Measurements from ENCODE around the gene DISC1. TPM values are rescaled to one million over a fixed set of nuclear protein-coding genes. Genes with fewer than 3 reads are reported as not detected.

Gene DISC1
- polyA plus RNA-seq, 1 of the 3 experiments (the other 2 are of a cell fraction) = 1.7 TPM

DNA sequence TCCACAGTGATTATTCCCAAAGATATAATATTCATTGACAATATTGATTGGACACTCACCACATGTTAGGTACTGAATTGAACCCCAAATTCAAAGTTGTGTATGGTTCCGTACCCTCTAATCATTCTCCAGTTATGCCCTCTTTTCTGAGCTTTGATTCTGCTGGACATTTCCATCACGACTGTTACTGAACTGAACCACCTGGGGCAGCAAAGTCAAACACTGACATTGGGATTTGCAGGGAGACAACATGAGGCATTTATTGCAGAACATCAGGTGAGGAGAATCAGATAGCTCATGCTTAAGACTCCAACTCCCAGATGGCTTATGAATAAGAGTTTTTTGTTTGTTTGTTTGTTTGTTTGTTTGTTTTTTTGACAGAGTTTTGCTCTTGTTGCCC is 420.9 kb downstream of the DISC1 start:
- Histone ChIP-seq H3K36me3 (replicated peaks in 1 of 2; ENCODE audit: control insufficient read depth in 1 of 2, insufficient read depth in 2 of 2, low read length in 1 of 2) (no peaks in the 10 kb centered on the region), H3K9me2 (no peaks in the 10 kb centered on the region), H3K9me3 (no peaks in the 10 kb centered on the region), H3K9ac (no peak overlapping the region), H3K4me2 (no peak overlapping the region), H3F3A (replicated peaks; ENCODE audit: insufficient read depth) (no peaks in the 10 kb centered on the region), H3K27me3 (ENCODE audit: insufficient read depth) (no peaks in the 10 kb centered on the region), H2AFZ (ENCODE audit: low read depth) (no peak overlapping the region), H3K4me1 (ENCODE audit: control insufficient read depth in 1 of 2, insufficient read depth in 2 of 2, low read depth in 1 of 2, low read length in 1 of 2) (no peaks in the 10 kb centered on the region), H4K20me1 (ENCODE audit: insufficient read depth) (no peaks in the 10 kb centered on the region), H3K4me3 (ENCODE audit: low read depth in 2 of 2, low read length in 1 of 2) (no peak overlapping the region), H3K27ac (ENCODE audit: low read depth in 2 of 2, low read length in 1 of 2) (no peak overlapping the region), H3K79me2 (ENCODE audit: insufficient read depth) (no peaks in the 10 kb centered on the region)
- TF ChIP-seq TCF12 (IDR thresholded peaks at IDR 0.05) (no peak), RCOR1 (IDR thresholded peaks at IDR 0.05; ENCODE audit: low read length) (no peak), TAF1 (IDR thresholded peaks at IDR 0.05; ENCODE audit: borderline replicate concordance, low read depth, low read length) (no peak), RAD21 (IDR thresholded peaks at IDR 0.05; ENCODE audit: low read length) (peak; percentile 31; the same call in 1 of the 2 replicates), TEAD4 (IDR thresholded peaks at IDR 0.05; ENCODE audit: borderline replicate concordance, insufficient read depth) (no peak), YY1 (IDR thresholded peaks at IDR 0.05; ENCODE audit: low read depth) (no peak), RXRA (IDR thresholded peaks at IDR 0.05; ENCODE audit: borderline replicate concordance, low read depth) (no peak)
- TF ChIP-seq, protein P1, sequence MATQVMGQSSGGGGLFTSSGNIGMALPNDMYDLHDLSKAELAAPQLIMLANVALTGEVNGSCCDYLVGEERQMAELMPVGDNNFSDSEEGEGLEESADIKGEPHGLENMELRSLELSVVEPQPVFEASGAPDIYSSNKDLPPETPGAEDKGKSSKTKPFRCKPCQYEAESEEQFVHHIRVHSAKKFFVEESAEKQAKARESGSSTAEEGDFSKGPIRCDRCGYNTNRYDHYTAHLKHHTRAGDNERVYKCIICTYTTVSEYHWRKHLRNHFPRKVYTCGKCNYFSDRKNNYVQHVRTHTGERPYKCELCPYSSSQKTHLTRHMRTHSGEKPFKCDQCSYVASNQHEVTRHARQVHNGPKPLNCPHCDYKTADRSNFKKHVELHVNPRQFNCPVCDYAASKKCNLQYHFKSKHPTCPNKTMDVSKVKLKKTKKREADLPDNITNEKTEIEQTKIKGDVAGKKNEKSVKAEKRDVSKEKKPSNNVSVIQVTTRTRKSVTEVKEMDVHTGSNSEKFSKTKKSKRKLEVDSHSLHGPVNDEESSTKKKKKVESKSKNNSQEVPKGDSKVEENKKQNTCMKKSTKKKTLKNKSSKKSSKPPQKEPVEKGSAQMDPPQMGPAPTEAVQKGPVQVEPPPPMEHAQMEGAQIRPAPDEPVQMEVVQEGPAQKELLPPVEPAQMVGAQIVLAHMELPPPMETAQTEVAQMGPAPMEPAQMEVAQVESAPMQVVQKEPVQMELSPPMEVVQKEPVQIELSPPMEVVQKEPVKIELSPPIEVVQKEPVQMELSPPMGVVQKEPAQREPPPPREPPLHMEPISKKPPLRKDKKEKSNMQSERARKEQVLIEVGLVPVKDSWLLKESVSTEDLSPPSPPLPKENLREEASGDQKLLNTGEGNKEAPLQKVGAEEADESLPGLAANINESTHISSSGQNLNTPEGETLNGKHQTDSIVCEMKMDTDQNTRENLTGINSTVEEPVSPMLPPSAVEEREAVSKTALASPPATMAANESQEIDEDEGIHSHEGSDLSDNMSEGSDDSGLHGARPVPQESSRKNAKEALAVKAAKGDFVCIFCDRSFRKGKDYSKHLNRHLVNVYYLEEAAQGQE (IDR thresholded peaks at IDR 0.05; ENCODE audit: low read depth, low read length) = no peak
- TF ChIP-seq, protein P2, sequence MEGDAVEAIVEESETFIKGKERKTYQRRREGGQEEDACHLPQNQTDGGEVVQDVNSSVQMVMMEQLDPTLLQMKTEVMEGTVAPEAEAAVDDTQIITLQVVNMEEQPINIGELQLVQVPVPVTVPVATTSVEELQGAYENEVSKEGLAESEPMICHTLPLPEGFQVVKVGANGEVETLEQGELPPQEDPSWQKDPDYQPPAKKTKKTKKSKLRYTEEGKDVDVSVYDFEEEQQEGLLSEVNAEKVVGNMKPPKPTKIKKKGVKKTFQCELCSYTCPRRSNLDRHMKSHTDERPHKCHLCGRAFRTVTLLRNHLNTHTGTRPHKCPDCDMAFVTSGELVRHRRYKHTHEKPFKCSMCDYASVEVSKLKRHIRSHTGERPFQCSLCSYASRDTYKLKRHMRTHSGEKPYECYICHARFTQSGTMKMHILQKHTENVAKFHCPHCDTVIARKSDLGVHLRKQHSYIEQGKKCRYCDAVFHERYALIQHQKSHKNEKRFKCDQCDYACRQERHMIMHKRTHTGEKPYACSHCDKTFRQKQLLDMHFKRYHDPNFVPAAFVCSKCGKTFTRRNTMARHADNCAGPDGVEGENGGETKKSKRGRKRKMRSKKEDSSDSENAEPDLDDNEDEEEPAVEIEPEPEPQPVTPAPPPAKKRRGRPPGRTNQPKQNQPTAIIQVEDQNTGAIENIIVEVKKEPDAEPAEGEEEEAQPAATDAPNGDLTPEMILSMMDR (IDR thresholded peaks at IDR 0.05) = peak; percentile 37; the same call in 1 of the 2 replicates
- CTCF ChIA-PET = interaction anchor here (1.0 kb wide), 1 partner anchor 11 kb away, joined by 3 read pairs; no protein-coding TSS in a partner anchor
- no peak for DNase-seq
- POLR2A ChIA-PET = no interaction called here
- 80% methylated on average over 2 of the region's 2 CpGs for WGBS (ENCODE audit: low lambda C conversion rate)

DNA sequence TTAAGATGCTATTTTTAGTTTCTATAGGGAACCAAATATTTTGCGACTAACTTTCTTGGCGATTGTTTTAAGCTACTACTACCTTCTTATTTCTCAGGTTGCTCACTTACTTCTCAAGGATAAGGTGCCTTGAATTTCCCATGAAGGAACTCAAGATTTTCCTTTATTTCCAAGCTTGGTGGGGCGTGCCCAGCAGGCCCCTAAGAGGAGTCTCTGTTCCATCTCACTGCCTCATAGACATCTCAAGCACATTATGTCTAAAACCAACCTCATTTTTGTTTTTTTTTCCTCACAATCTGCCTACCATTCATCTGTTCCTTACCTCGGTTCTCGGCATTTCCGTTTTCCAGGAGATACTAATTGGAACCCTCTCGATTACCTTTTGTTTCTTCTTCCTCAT is 421.9 kb downstream of the DISC1 start:
- Histone ChIP-seq H3K4me1 (ENCODE audit: control insufficient read depth in 1 of 2, insufficient read depth in 2 of 2, low read depth in 1 of 2, low read length in 1 of 2) (no peaks in the 10 kb centered on the region), H3K4me3 (ENCODE audit: low read depth in 2 of 2, low read length in 1 of 2) (no peak overlapping the region), H4K20me1 (ENCODE audit: insufficient read depth) (no peaks in the 10 kb centered on the region), H3F3A (replicated peaks; ENCODE audit: insufficient read depth) (no peaks in the 10 kb centered on the region), H3K27me3 (ENCODE audit: insufficient read depth) (no peaks in the 10 kb centered on the region), H3K79me2 (ENCODE audit: insufficient read depth) (no peaks in the 10 kb centered on the region), H3K9ac (no peak overlapping the region), H3K27ac (ENCODE audit: low read depth in 2 of 2, low read length in 1 of 2) (no peak overlapping the region), H2AFZ (ENCODE audit: low read depth) (no peak overlapping the region), H3K4me2 (no peak overlapping the region), H3K9me3 (no peaks in the 10 kb centered on the region), H3K36me3 (replicated peaks in 1 of 2; ENCODE audit: control insufficient read depth in 1 of 2, insufficient read depth in 2 of 2, low read length in 1 of 2) (no peaks in the 10 kb centered on the region), H3K9me2 (no peaks in the 10 kb centered on the region)
- DNase-seq = no peak
- no peak for TF ChIP-seq RCOR1 (IDR thresholded peaks at IDR 0.05; ENCODE audit: low read length)
- no peak for TF ChIP-seq TCF12 (IDR thresholded peaks at IDR 0.05)
- TF ChIP-seq NFIC (IDR thresholded peaks at IDR 0.05; ENCODE audit: borderline replicate concordance) = no peak
- TF ChIP-seq TAF1 (IDR thresholded peaks at IDR 0.05; ENCODE audit: borderline replicate concordance, low read depth, low read length) = no peak
- no peak for TF ChIP-seq MXI1 (IDR thresholded peaks at IDR 0.05; ENCODE audit: low read depth, low read length)
- no peak for TF ChIP-seq FOSL2 (IDR thresholded peaks at IDR 0.05; ENCODE audit: borderline replicate concordance, low read depth)
- 61% methylated on average over 7 of the region's 7 CpGs for WGBS (ENCODE audit: low lambda C conversion rate)
- CTCF ChIA-PET = interaction anchor here (0.8 kb wide), 1 partner anchor 23 kb away, joined by 3 read pairs; no protein-coding TSS in a partner anchor
- POLR2A ChIA-PET = no interaction called here

Measured in SK-N-SH (cell line).